Measurements from ENCODE around the gene SCFD2.

GRCh38 chr4:53103481-53103880, 262.4 kb downstream of the SCFD2 start:
- TF ChIP-seq, protein P1, sequence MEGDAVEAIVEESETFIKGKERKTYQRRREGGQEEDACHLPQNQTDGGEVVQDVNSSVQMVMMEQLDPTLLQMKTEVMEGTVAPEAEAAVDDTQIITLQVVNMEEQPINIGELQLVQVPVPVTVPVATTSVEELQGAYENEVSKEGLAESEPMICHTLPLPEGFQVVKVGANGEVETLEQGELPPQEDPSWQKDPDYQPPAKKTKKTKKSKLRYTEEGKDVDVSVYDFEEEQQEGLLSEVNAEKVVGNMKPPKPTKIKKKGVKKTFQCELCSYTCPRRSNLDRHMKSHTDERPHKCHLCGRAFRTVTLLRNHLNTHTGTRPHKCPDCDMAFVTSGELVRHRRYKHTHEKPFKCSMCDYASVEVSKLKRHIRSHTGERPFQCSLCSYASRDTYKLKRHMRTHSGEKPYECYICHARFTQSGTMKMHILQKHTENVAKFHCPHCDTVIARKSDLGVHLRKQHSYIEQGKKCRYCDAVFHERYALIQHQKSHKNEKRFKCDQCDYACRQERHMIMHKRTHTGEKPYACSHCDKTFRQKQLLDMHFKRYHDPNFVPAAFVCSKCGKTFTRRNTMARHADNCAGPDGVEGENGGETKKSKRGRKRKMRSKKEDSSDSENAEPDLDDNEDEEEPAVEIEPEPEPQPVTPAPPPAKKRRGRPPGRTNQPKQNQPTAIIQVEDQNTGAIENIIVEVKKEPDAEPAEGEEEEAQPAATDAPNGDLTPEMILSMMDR (IDR thresholded peaks at IDR 0.05): no peak
- no peak for TF ChIP-seq POLR2A (IDR thresholded peaks at IDR 0.05)
